Left colon (tissue), 2 donors: Measurements from ENCODE around the gene EEF1AKMT3. TPM values are rescaled to one million over a fixed set of nuclear protein-coding genes. Genes with fewer than 3 reads are reported as not detected.
A peak's percentile ranks its signal among the peaks of the same experiment; 100 is the strongest.
"Not testable (repeated sequence)": the region's sequence is repeated elsewhere in the genome, so short reads cannot be mapped to it uniquely, and the experiment has no call there.

ENCODE experiments used
- ATAC-seq: fragments of 200-7000 bp; cut with Tn5 transposase; one replicate; pipeline ENCODE4 v1.9.1; 2020; ENCODE audit warnings: mild to moderate bottlenecking, moderate library complexity
- DNase-seq, 2 donors: peaks; one replicate each; pipeline ENCODE4 v3.0.0-alpha.2; 2020
- intact Hi-C, 2 donors: fragments of 100-400 bp; cut with DNase I in 1 of 2; cut with micrococcal nuclease in 1 of 2; formaldehyde crosslinking; loops; one replicate each; pipeline versions ENCODE4 v1.11.2 to v1.14.0; 2022; cut with DNase I, micrococcal nuclease
- total RNA-seq, 2 donors: library from RNA; stranded (reverse); fragmentation: NEBNext Ultra II Directional; extraction: Animal tissue kit (Norgen Biotek cat#: 25700); gene quantifications; one replicate each; pipeline ENCODE4 v1.2.1, GENCODE V29; 2021
- donor health status: DM: no; HTN: no; CAD: no.
- donor health status: DM: yes; HTN: yes; CAD: no.

Gene EEF1AKMT3
- total RNA-seq, 2 donors from 2014 or later: 4.8 to 6.8 TPM

GRCh38 chr12:57759360-57759980, 12.9 kb upstream of the EEF1AKMT3 start:
- DNase-seq: no peak
- intact Hi-C loops: no loop called here
- peak; percentile 18 for ATAC-seq

DNA sequence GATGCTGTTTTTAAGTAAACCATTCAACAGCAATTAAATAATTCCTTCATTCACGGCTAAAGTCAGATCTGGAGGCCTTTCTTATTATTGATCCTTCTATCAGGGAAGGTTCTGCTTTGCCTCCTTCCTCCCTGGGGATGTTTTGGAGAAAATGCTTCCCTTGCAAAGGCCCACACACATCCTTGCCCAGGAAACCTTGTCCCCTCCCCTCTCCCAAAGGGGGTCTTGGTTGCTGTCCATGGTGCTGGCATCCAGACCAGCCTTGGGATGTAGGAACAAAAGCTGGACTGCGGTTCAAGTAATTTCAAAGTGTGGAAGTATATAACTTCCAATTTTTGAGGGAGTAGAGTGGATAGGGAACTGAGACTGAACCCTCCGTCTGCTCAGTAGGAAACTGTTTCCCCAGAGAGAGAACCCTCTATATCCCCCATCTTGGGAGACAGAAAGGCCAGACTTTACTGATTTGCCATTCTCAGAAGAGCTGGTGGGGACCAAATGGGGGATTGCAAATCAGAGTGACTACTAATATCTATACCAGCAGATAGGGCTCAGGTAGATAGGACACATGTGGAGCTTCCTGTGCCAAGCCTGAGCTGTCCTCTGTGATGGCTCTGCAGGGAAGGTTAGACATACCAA, 11.9 kb upstream of the EEF1AKMT3 start:
- no peak for DNase-seq
- intact Hi-C loops: no loop called here

GRCh38 chr12:57761391-57761998, 10.9 kb upstream of the EEF1AKMT3 start:
- intact Hi-C loops: no loop called here

More for the DNA sequence above, 11.9 kb upstream of the EEF1AKMT3 start:
- no peak for ATAC-seq

DNA sequence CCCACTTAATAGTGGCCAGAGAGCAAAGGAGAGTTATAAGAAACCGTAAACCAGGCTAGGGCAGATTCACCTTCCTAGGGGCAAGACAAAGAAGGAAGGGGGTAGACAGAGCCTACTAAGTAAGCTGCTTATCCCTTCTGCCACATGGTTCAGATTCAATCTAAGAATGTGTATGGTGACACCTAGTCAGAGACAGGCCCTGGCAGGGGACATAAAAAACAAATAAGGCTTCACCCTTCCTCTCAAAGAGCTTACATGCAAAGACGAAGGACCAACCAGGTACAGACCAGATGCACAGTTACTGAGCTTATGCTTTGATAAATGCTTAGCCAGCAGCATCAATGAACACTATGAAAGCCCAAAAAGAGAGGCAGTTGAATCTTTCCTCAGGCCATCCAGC, 10.0 kb upstream of the EEF1AKMT3 start:
- no peak for DNase-seq
- ATAC-seq: no peak
- intact Hi-C loops: no loop called here

More at GRCh38 chr12:57761391-57761998, 10.9 kb upstream of the EEF1AKMT3 start:
- ATAC-seq: no peak
- DNase-seq: no peak

GRCh38 chr12:57763881-57764661, 8.3 kb upstream of the EEF1AKMT3 start:
- no peak for ATAC-seq
- intact Hi-C loops: no loop called here
- no peak for DNase-seq

DNA sequence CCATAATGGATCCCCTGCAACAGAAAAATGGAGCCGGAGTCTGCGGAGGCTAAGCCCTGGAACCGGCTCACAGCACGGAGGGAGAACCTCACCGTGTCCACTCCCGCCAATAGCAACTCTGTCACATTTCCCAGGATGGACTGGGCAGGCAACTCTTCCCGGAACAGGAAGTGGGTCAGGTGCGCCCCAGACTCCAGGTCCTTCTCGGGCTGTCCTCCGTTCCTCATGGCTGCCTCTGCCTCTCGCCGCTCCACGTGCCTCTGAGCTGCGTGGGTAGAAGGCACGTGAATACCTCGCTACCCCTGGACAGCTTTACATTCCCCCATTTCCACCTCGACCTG, 7.8 kb upstream of the EEF1AKMT3 start:
- intact Hi-C loops: no loop called here
- DNase-seq: peak in 1 of 2 donors; percentile 46
- ATAC-seq: peak; percentile 68

- ATAC-seq (peak; percentile 64), DNase-seq (peak in 1 of 2 donors; percentile 72)
- intact Hi-C loops: no loop called here
Measured at GRCh38 chr12:57765003-57765697, 7.3 kb upstream of the EEF1AKMT3 start.

GRCh38 chr12:57765698-57766463, 6.5 kb upstream of the EEF1AKMT3 start:
- intact Hi-C loops: no loop called here

DNA sequence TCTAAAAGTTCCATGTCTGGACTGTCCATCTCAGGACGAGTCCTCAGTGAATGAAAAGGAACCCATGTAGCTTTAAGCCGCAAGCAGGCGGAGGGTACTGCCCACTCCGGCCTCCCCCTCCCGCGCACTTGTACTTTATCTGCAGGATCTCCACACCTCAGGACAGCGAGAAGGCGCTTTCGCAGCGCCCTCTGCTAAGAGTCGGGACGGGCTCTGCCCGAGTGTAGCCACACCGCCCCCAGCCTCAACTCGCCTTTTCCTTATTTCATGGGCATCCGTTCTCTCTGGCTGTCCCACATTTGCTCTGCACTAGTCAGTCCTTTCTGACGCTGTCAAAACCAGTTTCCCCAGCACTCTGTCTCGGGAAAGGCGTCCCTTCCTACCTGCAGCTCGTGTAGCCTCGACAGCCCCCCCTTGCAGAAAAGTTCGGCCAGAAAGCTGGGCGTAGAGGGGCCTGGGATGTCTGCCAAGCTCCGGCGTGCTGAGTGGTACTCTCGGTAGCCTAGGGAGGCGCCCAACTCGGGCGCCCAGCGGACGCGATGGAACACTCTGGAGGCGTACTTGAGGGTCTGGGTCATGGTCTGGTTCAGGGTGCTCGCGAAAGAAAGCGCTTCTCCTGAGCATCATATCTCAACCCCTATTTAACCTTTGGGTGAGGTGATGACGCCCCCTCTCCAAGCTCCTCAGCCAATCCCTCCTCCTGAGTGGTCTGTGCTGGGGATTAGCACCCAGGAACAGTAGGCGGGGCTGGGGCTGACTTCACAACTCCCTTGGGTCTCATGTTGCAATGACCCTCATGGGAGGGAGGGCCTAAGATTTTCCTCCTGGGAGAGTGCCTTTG, 5.7 kb upstream of the EEF1AKMT3 start, which contains the start of gene CYP27B1:
Gene CYP27B1, minus strand, starts transcription at position 615 of the 841 bp plus-strand sequence. Its CDS starts 37 bp downstream, at position 578.
- ATAC-seq (peak; percentile 30), DNase-seq (peak in 1 of 2 donors; percentile 25)
- intact Hi-C loops: no loop called here

More at GRCh38 chr12:57765698-57766463, 6.5 kb upstream of the EEF1AKMT3 start:
- DNase-seq: peak in 1 of 2 donors; percentile 41
- peak; percentile 45 for ATAC-seq

GRCh38 chr12:57767305-57767698, 5.1 kb upstream of the EEF1AKMT3 start:
- ATAC-seq (no peak), DNase-seq (no peak)
- intact Hi-C loops: no loop called here

- intact Hi-C loops: no loop called here
- ATAC-seq: no peak
- no peak for DNase-seq
Measured at GRCh38 chr12:57767876-57768275, 4.5 kb upstream of the EEF1AKMT3 start.

GRCh38 chr12:57769594-57769993, 2.8 kb upstream of the EEF1AKMT3 start:
- no peak for DNase-seq
- no peak for ATAC-seq
- intact Hi-C loops: no loop called here

DNA sequence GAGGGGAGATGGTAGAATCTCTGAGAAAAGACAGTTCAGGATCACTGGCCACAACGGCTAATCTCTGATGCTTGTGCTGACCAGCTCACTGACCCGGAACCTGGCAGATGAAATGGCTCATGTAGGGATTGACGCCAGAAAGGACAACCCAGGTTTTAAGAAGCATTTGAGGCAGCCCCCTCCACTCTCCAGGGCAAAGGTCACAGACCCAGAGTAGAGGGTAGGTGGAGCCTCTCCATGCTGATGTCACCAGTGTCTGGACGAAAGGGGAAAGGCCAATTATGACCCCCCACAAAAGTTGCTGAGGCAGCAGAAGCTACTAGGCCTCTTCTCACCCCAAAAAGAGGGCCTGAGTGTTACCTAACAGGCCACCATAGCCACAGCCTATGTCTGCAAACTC, 1.7 kb upstream of the EEF1AKMT3 start:
- DNase-seq (no peak), ATAC-seq (no peak)
- intact Hi-C loops: no loop called here

GRCh38 chr12:57771236-57771872, 1.1 kb upstream of the EEF1AKMT3 start:
- intact Hi-C loops: no loop called here
- DNase-seq (peak; percentile 91), ATAC-seq (peak; percentile 60)

- DNase-seq (peak; percentile 94 to 96), ATAC-seq (peak; percentile 94)
- intact Hi-C loops: no loop called here
Measured at GRCh38 chr12:57771873-57772428, 463 bp upstream of the EEF1AKMT3 start, which contains the start of gene METTL1. Gene METTL1 (minus strand): TSS chr12:57772105. CDS start chr12:57772083, 22 bp downstream.

- ATAC-seq, intact Hi-C loops, DNase-seq: not testable (repeated sequence)
Measured at GRCh38 chr12:57774634-57775033, 2.2 kb downstream of the EEF1AKMT3 start.
